ENCODE data around the gene CXCL13. TPM values are rescaled to one million over a fixed set of nuclear protein-coding genes. Genes with fewer than 3 reads are reported as not detected.

CXCL13 gene
- total RNA-seq, 1 donor from 2014 or later: not detected

GRCh38 chr4:77582711-77583110, 22.9 kb upstream of the CXCL13 start:
- no peak for TF ChIP-seq CTCF (IDR thresholded peaks at IDR 0.05; ENCODE audit: unreplicated experiment)
- Mint-ChIP-seq H3K4me3 (ENCODE audit: low read depth) (no peak overlapping the region), H3K9me3 (ENCODE audit: low read depth) (peaks cover 6% of the 10 kb centered on the region), H3K27ac (no peak overlapping the region), H3K36me3 (ENCODE audit: insufficient read depth) (no peaks in the 10 kb centered on the region), H3K4me1 (ENCODE audit: low read depth) (no peaks in the 10 kb centered on the region), H3K27me3 (peaks cover 3% of the 10 kb centered on the region)
- DNase-seq (ENCODE audit: low spot score, unreplicated experiment): no peak

- no peaks in the 10 kb centered on the region for H3K36me3 Mint-ChIP-seq (ENCODE audit: insufficient read depth)
- peaks cover 3% of the 10 kb centered on the region for H3K27me3 Mint-ChIP-seq
- no peak overlapping the region for H3K4me3 Mint-ChIP-seq (ENCODE audit: low read depth)
- no peak for TF ChIP-seq CTCF (IDR thresholded peaks at IDR 0.05; ENCODE audit: unreplicated experiment)
- no peaks in the 10 kb centered on the region for H3K4me1 Mint-ChIP-seq (ENCODE audit: low read depth)
- no peak overlapping the region for H3K27ac Mint-ChIP-seq
- DNase-seq (ENCODE audit: low spot score, unreplicated experiment): no peak
- no peaks in the 10 kb centered on the region for H3K9me3 Mint-ChIP-seq (ENCODE audit: low read depth)
Observed at GRCh38 chr4:77586951-77587383, 18.7 kb upstream of the CXCL13 start.

GRCh38 chr4:77590482-77590881, 15.1 kb upstream of the CXCL13 start:
- no peak for DNase-seq (ENCODE audit: low spot score, unreplicated experiment)
- no peaks in the 10 kb centered on the region for H3K36me3 Mint-ChIP-seq (ENCODE audit: insufficient read depth)
- H3K9me3 Mint-ChIP-seq (ENCODE audit: low read depth): no peaks in the 10 kb centered on the region
- peaks cover 3% of the 10 kb centered on the region for H3K27me3 Mint-ChIP-seq
- H3K4me1 Mint-ChIP-seq (ENCODE audit: low read depth): no peaks in the 10 kb centered on the region
- no peak overlapping the region for H3K27ac Mint-ChIP-seq
- no peak overlapping the region for H3K4me3 Mint-ChIP-seq (ENCODE audit: low read depth)
- no peak for TF ChIP-seq CTCF (IDR thresholded peaks at IDR 0.05; ENCODE audit: unreplicated experiment)

- Mint-ChIP-seq H3K4me3 (ENCODE audit: low read depth) (no peak overlapping the region), H3K4me1 (ENCODE audit: low read depth) (no peaks in the 10 kb centered on the region), H3K27me3 (peaks cover 3% of the 10 kb centered on the region), H3K27ac (no peak overlapping the region), H3K36me3 (ENCODE audit: insufficient read depth) (no peaks in the 10 kb centered on the region), H3K9me3 (ENCODE audit: low read depth) (no peaks in the 10 kb centered on the region)
- no peak for DNase-seq (ENCODE audit: low spot score, unreplicated experiment)
- no peak for TF ChIP-seq CTCF (IDR thresholded peaks at IDR 0.05; ENCODE audit: unreplicated experiment)
Observed at GRCh38 chr4:77591532-77591931, 14.1 kb upstream of the CXCL13 start.

- no peaks in the 10 kb centered on the region for H3K36me3 Mint-ChIP-seq (ENCODE audit: insufficient read depth)
- H3K9me3 Mint-ChIP-seq (ENCODE audit: low read depth): no peaks in the 10 kb centered on the region
- no peak overlapping the region for H3K4me3 Mint-ChIP-seq (ENCODE audit: low read depth)
- H3K4me1 Mint-ChIP-seq (ENCODE audit: low read depth): no peaks in the 10 kb centered on the region
- no peak for DNase-seq (ENCODE audit: low spot score, unreplicated experiment)
- H3K27ac Mint-ChIP-seq: no peak overlapping the region
- TF ChIP-seq CTCF (IDR thresholded peaks at IDR 0.05; ENCODE audit: unreplicated experiment): no peak
- H3K27me3 Mint-ChIP-seq: peaks cover 3% of the 10 kb centered on the region
Observed at GRCh38 chr4:77593101-77593500, 12.5 kb upstream of the CXCL13 start.
